ENCODE results near the gene EGFL7. TPM values are rescaled to one million over a fixed set of nuclear protein-coding genes. Genes with fewer than 3 reads are reported as not detected.

The EGFL7 gene
- total RNA-seq, 1 donor from 2014 or later = 38.2 TPM

- no peak for DNase-seq (ENCODE audit: low spot score in 2 of 2, unreplicated experiment in 2 of 2)
- Mint-ChIP-seq H3K27me3 (ENCODE audit: low read depth) (no peaks in the 10 kb centered on the region), H3K36me3 (peaks cover 1% of the 10 kb centered on the region), H3K27ac (no peak overlapping the region), H3K4me3 (no peak overlapping the region), H3K9me3 (no peaks in the 10 kb centered on the region), H3K4me1 (no peaks in the 10 kb centered on the region)
- no peak for TF ChIP-seq CTCF (IDR thresholded peaks at IDR 0.05; ENCODE audit: unreplicated experiment)
Measured at GRCh38 chr9:136673088-136673974, 10.6 kb downstream of the EGFL7 start.

- Mint-ChIP-seq H3K27me3 (ENCODE audit: low read depth) (no peaks in the 10 kb centered on the region), H3K36me3 (peaks cover 1% of the 10 kb centered on the region), H3K4me1 (no peaks in the 10 kb centered on the region), H3K27ac (peak overlapping the region; percentile 16), H3K4me3 (no peak overlapping the region), H3K9me3 (no peaks in the 10 kb centered on the region)
- TF ChIP-seq CTCF (IDR thresholded peaks at IDR 0.05; ENCODE audit: unreplicated experiment) = no peak
- DNase-seq (ENCODE audit: low spot score in 2 of 2, unreplicated experiment in 2 of 2) = no peak
Measured at GRCh38 chr9:136673975-136674785, 11.5 kb downstream of the EGFL7 start.

DNA sequence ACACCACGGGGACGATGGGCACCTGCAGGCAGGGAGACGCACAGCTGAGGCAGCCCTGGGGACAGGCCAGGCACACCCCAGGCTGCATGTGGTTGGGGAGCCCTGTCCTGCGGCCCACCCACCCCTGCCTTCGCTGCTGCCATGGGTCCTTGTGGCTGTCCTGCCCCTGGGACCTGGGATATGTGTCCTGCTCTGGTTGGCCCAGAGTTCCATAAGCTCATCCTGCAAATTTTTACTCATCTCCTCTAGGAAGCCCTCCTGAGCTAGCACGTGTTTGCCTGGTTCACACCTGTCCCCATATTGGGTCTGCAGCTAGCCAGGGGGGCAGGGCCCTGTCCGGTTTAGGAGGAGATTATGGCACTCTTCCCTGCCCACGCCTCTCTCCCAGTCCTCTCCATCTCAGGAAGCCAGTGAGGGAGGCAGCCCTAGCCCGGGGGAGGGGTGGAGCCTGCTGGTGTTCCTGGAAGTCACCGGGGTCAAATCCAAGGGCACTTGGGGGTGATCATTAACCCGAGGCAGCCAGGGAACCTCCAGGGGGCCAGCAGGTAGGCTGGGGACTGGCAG is 12.2 kb downstream of the EGFL7 start:
- TF ChIP-seq CTCF (IDR thresholded peaks at IDR 0.05; ENCODE audit: unreplicated experiment) = no peak
- no peak for DNase-seq (ENCODE audit: low spot score in 2 of 2, unreplicated experiment in 2 of 2)
- Mint-ChIP-seq H3K9me3 (no peaks in the 10 kb centered on the region), H3K36me3 (peaks cover 1% of the 10 kb centered on the region), H3K4me3 (no peak overlapping the region), H3K27me3 (ENCODE audit: low read depth) (no peaks in the 10 kb centered on the region), H3K4me1 (no peaks in the 10 kb centered on the region), H3K27ac (no peak overlapping the region)

GRCh38 chr9:136675477-136676296 is 13.0 kb downstream of the EGFL7 start:
- H3K27me3 Mint-ChIP-seq (ENCODE audit: low read depth) = no peaks in the 10 kb centered on the region
- no peak for TF ChIP-seq CTCF (IDR thresholded peaks at IDR 0.05; ENCODE audit: unreplicated experiment)
- peaks cover 1% of the 10 kb centered on the region for H3K36me3 Mint-ChIP-seq
- no peaks in the 10 kb centered on the region for H3K9me3 Mint-ChIP-seq
- DNase-seq (ENCODE audit: low spot score in 2 of 2, unreplicated experiment in 2 of 2) = no peak
- H3K27ac Mint-ChIP-seq = no peak overlapping the region
- H3K4me1 Mint-ChIP-seq = no peaks in the 10 kb centered on the region
- no peak overlapping the region for H3K4me3 Mint-ChIP-seq

- no peaks in the 10 kb centered on the region for H3K27me3 Mint-ChIP-seq (ENCODE audit: low read depth)
- no peaks in the 10 kb centered on the region for H3K4me1 Mint-ChIP-seq
- DNase-seq (ENCODE audit: low spot score in 2 of 2, unreplicated experiment in 2 of 2) = no peak
- H3K27ac Mint-ChIP-seq = no peak overlapping the region
- no peak overlapping the region for H3K4me3 Mint-ChIP-seq
- peaks cover 1% of the 10 kb centered on the region for H3K36me3 Mint-ChIP-seq
- no peak for TF ChIP-seq CTCF (IDR thresholded peaks at IDR 0.05; ENCODE audit: unreplicated experiment)
- H3K9me3 Mint-ChIP-seq = no peaks in the 10 kb centered on the region
Measured at GRCh38 chr9:136676297-136676794, 13.6 kb downstream of the EGFL7 start.

Data from mesothelial cell of epicardium (in vitro differentiated cells).